ENCODE measurements around the gene CTSE. TPM values are rescaled to one million over a fixed set of nuclear protein-coding genes. Genes with fewer than 3 reads are reported as not detected.

CTSE gene
- total and polyA plus RNA-seq, 2 of the 8 experiments (the other 6 are each of a cell fraction or from before 2014, with no cell fraction given): 0.03 TPM; not detected in 1

DNA sequence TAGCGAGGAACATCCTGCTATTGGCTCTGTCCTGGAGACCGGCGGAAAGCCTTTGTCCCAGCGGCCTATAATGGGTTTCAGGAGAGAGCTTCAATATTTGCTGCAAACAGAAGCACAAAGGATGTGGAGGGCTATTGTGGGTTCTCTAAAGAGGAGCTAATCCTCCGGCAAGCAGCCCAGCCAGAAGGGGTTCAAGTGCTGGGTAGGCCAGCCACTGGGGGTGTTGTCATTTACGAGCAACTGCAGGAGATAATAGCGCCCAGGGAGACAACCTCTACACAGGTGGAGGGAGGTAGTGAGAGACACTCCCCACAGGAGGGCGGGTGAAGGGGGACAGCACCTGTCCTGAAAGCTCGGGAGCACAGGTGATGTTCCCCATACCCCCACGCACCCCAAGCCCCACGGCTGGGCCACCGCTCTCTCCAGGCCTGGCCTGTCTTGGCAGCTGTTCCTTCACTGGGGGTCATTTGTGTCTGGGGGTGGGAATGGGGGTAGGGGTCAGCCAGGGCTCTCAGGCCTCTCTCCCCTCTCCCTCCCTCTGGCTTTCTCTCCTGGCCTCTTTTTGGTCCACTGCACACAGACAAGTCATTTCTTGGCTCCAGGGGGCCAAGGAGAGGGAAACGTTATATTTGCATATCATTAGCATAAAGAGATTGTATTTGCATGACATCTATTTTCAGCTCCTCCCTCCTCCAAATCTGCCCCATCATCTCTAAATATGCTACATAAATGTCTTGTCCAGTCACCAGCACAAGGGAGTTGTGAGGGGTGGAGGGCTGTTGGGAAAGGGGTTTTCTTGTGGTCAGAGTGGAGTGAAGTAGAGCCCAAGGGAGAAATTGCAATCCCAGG is 58.4 kb downstream of the CTSE start (continued):
- TF ChIP-seq HDAC2 (IDR thresholded peaks at IDR 0.05; ENCODE audit: borderline replicate concordance in 1 of 2, low read depth in 2 of 2, low read length in 2 of 2) (no peak), SIN3A (conservative IDR thresholded peaks at IDR 0.05 in 1 of 2, IDR thresholded peaks at IDR 0.05 in 1 of 2; ENCODE audit: low read depth in 1 of 2, low read length in 2 of 2) (no peak)

All from H1 (cell line).